ENCODE results near the gene PRUNE1. TPM values are rescaled to one million over a fixed set of nuclear protein-coding genes. Genes with fewer than 3 reads are reported as not detected.

The PRUNE1 gene
- 10 to 100 TPM; 18.0 to 20.7 TPM for total RNA-seq

- peak; percentile 80 to 90 for ATAC-seq
- Mint-ChIP-seq H3K9me3 (no peaks in the 10 kb centered on the region), H3K36me3 (peaks cover 10 to 21% of the 10 kb centered on the region in 2 donors), H3K27ac (peak within 1 kb of the TSS; percentile 97 to 99)
- DNase-seq (ENCODE audit: low spot score in 2 of 2) = peak; percentile 93 to 97
Observed at GRCh38 chr1:151008244-151009205, at the start of gene PRUNE1. Gene PRUNE1 (plus strand): TSS chr1:151008449. CDS start chr1:151008633, 184 bp downstream.

- Mint-ChIP-seq H3K36me3 (peaks cover 9 to 27% of the 10 kb centered on the region in 2 donors), H3K27ac (no peak overlapping the region), H3K9me3 (no peaks in the 10 kb centered on the region)
- DNase-seq (ENCODE audit: low spot score in 2 of 2) = no peak
- ATAC-seq = no peak
Observed at GRCh38 chr1:150960646-150961045, 47.6 kb upstream of the PRUNE1 start.

- no peak for DNase-seq (ENCODE audit: low spot score in 2 of 2)
- no peaks in the 10 kb centered on the region for H3K9me3 Mint-ChIP-seq
- peak in 1 of 2 donors; percentile 49 for ATAC-seq
- H3K36me3 Mint-ChIP-seq = peaks cover 9 to 27% of the 10 kb centered on the region in 2 donors
- H3K27ac Mint-ChIP-seq = peak overlapping the region in 1 of 2 donors; percentile 33
Observed at GRCh38 chr1:150961756-150962155, 46.5 kb upstream of the PRUNE1 start.

GRCh38 chr1:150963321-150964163, 44.7 kb upstream of the PRUNE1 start:
- DNase-seq (ENCODE audit: low spot score in 2 of 2) (no peak), ATAC-seq (no peak)
- peak overlapping the region in 1 of 2 donors; percentile 64 for H3K27ac Mint-ChIP-seq
- H3K9me3 Mint-ChIP-seq = no peaks in the 10 kb centered on the region
- H3K36me3 Mint-ChIP-seq = peaks cover 9 to 42% of the 10 kb centered on the region in 2 donors

- DNase-seq (ENCODE audit: low spot score in 2 of 2) (no peak), ATAC-seq (no peak)
- Mint-ChIP-seq H3K36me3 (peaks cover 6 to 40% of the 10 kb centered on the region in 2 donors), H3K9me3 (no peaks in the 10 kb centered on the region), H3K27ac (peak overlapping the region; percentile 4 to 64)
Observed at GRCh38 chr1:150964164-150964489, 44.1 kb upstream of the PRUNE1 start.

GRCh38 chr1:150965605-150966004, 42.6 kb upstream of the PRUNE1 start:
- peaks cover 0 to 34% of the 10 kb centered on the region in 2 donors for H3K36me3 Mint-ChIP-seq
- H3K27ac Mint-ChIP-seq = peak overlapping the region in 1 of 2 donors; percentile 79
- DNase-seq (ENCODE audit: low spot score in 2 of 2) = no peak
- no peaks in the 10 kb centered on the region for H3K9me3 Mint-ChIP-seq
- no peak for ATAC-seq

- DNase-seq (ENCODE audit: low spot score in 2 of 2) (no peak), ATAC-seq (no peak)
- H3K36me3 Mint-ChIP-seq = peaks cover 0 to 34% of the 10 kb centered on the region in 2 donors
- H3K9me3 Mint-ChIP-seq = no peaks in the 10 kb centered on the region
- peak overlapping the region in 1 of 2 donors; percentile 84 for H3K27ac Mint-ChIP-seq
Observed at GRCh38 chr1:150966011-150966410, 42.2 kb upstream of the PRUNE1 start.

GRCh38 chr1:150967936-150968335, 40.3 kb upstream of the PRUNE1 start:
- no peak for ATAC-seq
- DNase-seq (ENCODE audit: low spot score in 2 of 2) = no peak
- Mint-ChIP-seq H3K27ac (peak overlapping the region in 1 of 2 donors; percentile 61), H3K9me3 (no peaks in the 10 kb centered on the region), H3K36me3 (peaks cover 8 to 30% of the 10 kb centered on the region in 2 donors)

GRCh38 chr1:150968491-150968890, 39.8 kb upstream of the PRUNE1 start:
- Mint-ChIP-seq H3K9me3 (no peaks in the 10 kb centered on the region), H3K27ac (no peak overlapping the region), H3K36me3 (peaks cover 13 to 35% of the 10 kb centered on the region in 2 donors)
- no peak for DNase-seq (ENCODE audit: low spot score in 2 of 2)
- ATAC-seq = no peak

- ATAC-seq = no peak
- Mint-ChIP-seq H3K27ac (peak overlapping the region in 1 of 2 donors; percentile 65), H3K36me3 (peaks cover 17 to 35% of the 10 kb centered on the region in 2 donors), H3K9me3 (no peaks in the 10 kb centered on the region)
- DNase-seq (ENCODE audit: low spot score in 2 of 2) = no peak
Observed at GRCh38 chr1:150969626-150970025, 38.6 kb upstream of the PRUNE1 start.

- H3K36me3 Mint-ChIP-seq = peaks cover 17 to 32% of the 10 kb centered on the region in 2 donors
- H3K27ac Mint-ChIP-seq = peak overlapping the region; percentile 88 to 89
- no peaks in the 10 kb centered on the region for H3K9me3 Mint-ChIP-seq
Observed at GRCh38 chr1:150970808-150971582, 37.3 kb upstream of the PRUNE1 start.

GRCh38 chr1:150971583-150972416, 36.4 kb upstream of the PRUNE1 start:
- H3K9me3 Mint-ChIP-seq = no peaks in the 10 kb centered on the region
- no peak for ATAC-seq
- H3K27ac Mint-ChIP-seq = peak overlapping the region; percentile 88 to 96
- H3K36me3 Mint-ChIP-seq = peaks cover 17 to 32% of the 10 kb centered on the region in 2 donors
- DNase-seq (ENCODE audit: low spot score in 2 of 2) = no peak

More at GRCh38 chr1:150970808-150971582, 37.3 kb upstream of the PRUNE1 start:
- ATAC-seq (no peak), DNase-seq (ENCODE audit: low spot score in 2 of 2) (no peak)

- Mint-ChIP-seq H3K27ac (peak overlapping the region; percentile 88 to 96), H3K9me3 (no peaks in the 10 kb centered on the region), H3K36me3 (peaks cover 17 to 26% of the 10 kb centered on the region in 2 donors)
- ATAC-seq (no peak), DNase-seq (ENCODE audit: low spot score in 2 of 2) (no peak)
Observed at GRCh38 chr1:150972417-150972940, 35.8 kb upstream of the PRUNE1 start.

- DNase-seq (ENCODE audit: low spot score in 2 of 2) = peak in 1 of 2 donors; percentile 67
- H3K9me3 Mint-ChIP-seq = no peaks in the 10 kb centered on the region
Observed at GRCh38 chr1:150973258-150973835, 34.9 kb upstream of the PRUNE1 start.

More at GRCh38 chr1:150973258-150973835, 34.9 kb upstream of the PRUNE1 start:
- Mint-ChIP-seq H3K36me3 (peaks cover 17 to 18% of the 10 kb centered on the region in 2 donors), H3K27ac (peak overlapping the region; percentile 88 to 96)
- peak; percentile 10 for ATAC-seq

Data from activated naive CD4-positive, alpha-beta T cell treated with anti-CD3 and anti-CD28 coated beads, Interleukin-2, amount 50 U/mL, for 72 hours (primary cell).